ENCODE data around the gene GPBAR1.

GPBAR1 gene

DNA sequence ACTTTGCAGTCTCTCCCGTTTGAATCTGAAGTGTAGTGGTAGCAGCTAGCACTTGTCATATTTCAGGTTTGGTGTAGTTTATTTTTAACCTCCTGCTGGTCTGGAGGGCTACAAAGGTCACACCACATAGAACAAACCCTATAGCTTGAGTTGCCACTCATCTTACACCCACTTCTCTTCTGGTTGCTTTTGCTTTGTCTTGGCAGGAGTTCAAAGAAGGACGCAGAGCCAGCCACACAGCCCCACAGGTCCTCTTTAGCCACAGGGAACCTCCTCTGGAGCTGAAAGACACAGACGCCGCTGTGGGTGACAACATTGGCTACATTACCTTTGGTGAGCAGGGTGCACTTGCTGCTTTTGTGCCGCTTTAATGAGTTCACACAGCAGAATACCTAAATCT, 15.6 kb upstream of the GPBAR1 start:
- Histone ChIP-seq H3K4me1 (ENCODE audit: insufficient read depth, low read length) (no peaks in the 10 kb centered on the region), H3K36me3 (ENCODE audit: insufficient read depth, low read depth, low read length) (peaks cover 98% of the 10 kb centered on the region), H3K9ac (ENCODE audit: low read depth, low read length) (no peak overlapping the region), H3K27ac (ENCODE audit: low read length) (no peak overlapping the region), H3K9me3 (ENCODE audit: insufficient read depth, low read depth, low read length) (no peaks in the 10 kb centered on the region), H3K27me3 (ENCODE audit: insufficient read depth, low read length) (no peaks in the 10 kb centered on the region), H3K4me3 (ENCODE audit: low read length) (no peak overlapping the region)

DNA sequence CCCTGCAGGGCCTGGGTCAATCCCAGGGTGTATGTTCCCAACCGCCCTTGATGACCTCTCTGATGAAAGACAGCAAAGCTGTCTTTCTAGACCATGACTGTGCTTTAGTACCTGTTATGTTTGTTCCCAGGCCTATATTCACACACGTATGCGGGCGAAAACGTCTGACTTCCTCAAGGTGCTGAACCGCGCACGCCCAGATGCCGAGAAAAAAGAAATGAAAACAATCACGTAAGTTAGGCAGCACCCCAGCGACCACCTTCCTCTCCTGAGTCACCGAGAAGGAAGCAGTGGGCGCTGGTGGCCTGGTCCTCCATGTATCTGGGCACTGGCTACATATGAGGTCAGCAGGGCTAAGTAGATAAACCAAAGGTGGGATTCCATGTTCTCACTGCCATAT, 11.1 kb upstream of the GPBAR1 start:
- Histone ChIP-seq H3K4me3 (ENCODE audit: low read length) (no peak overlapping the region), H3K9me3 (ENCODE audit: insufficient read depth, low read depth, low read length) (no peaks in the 10 kb centered on the region), H3K36me3 (ENCODE audit: insufficient read depth, low read depth, low read length) (peaks cover 99% of the 10 kb centered on the region), H3K9ac (ENCODE audit: low read depth, low read length) (no peak overlapping the region), H3K27ac (ENCODE audit: low read length) (no peak overlapping the region), H3K4me1 (ENCODE audit: insufficient read depth, low read length) (no peaks in the 10 kb centered on the region), H3K27me3 (ENCODE audit: insufficient read depth, low read length) (no peaks in the 10 kb centered on the region)

DNA sequence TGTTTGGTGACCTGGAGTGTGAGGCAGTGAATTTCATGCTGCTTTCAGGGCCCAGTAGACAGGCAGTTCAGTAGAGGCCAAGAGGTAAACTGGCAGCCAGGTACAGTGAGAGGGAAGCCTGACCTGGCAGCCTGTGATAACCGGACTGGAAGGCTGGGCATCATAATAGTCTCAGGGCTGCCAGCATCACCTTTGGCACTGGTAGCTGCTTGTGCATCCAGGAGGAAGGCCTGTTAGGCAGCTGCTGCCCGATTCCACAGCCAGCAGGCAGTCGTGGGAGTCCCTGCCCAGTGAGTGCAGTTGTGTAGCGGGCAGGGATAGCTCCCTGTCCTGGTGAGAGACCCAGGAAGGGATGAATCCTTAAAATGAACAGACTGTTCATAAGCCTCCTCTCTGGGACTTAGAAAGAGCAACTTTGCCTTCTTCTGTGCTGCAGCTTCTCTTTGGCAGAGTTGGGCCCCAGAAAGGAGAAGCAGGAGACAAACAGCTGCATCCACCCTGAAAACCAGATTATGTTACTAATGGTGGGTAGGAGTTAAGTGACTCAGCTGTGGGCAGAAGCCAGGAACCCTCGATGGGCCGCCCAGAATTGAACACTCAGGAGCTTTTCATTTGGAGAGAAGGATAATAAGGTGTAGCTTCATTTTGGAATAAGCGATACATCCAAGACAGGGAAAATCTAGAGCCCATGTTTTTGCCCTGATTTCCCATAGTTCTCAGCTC, 8.1 kb upstream of the GPBAR1 start:
- Histone ChIP-seq H3K27ac (ENCODE audit: low read length) (no peak overlapping the region), H3K9ac (ENCODE audit: low read depth, low read length) (no peak overlapping the region), H3K27me3 (ENCODE audit: insufficient read depth, low read length) (no peaks in the 10 kb centered on the region), H3K36me3 (ENCODE audit: insufficient read depth, low read depth, low read length) (peaks cover 91% of the 10 kb centered on the region), H3K4me1 (ENCODE audit: insufficient read depth, low read length) (no peaks in the 10 kb centered on the region), H3K9me3 (ENCODE audit: insufficient read depth, low read depth, low read length) (no peaks in the 10 kb centered on the region), H3K4me3 (ENCODE audit: low read length) (no peak overlapping the region)

DNA sequence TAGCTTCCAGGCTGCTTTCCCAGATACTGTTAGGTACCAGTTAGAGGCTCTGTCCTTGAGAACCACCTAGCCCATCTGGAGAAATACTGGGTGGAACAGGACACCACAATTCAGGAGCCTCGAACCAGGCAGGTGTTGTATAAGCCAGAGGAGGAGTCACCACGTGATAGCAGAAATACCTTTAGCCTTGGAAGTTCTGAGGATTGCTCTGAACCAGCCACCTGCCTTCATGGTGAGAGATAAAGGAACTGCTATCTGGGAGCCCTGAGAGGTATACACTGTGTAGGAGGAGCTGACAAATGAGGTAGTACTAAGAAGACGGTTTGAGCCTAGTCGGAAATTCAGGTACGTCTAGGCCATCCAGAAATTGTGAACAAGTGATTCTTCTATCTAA, 7.6 kb upstream of the GPBAR1 start:
- H3K27me3 ChIP-seq (ENCODE audit: insufficient read depth, low read length) = no peaks in the 10 kb centered on the region
- no peaks in the 10 kb centered on the region for H3K9me3 ChIP-seq (ENCODE audit: insufficient read depth, low read depth, low read length)
- no peak overlapping the region for H3K27ac ChIP-seq (ENCODE audit: low read length)
- H3K4me1 ChIP-seq (ENCODE audit: insufficient read depth, low read length) = no peaks in the 10 kb centered on the region
- H3K36me3 ChIP-seq (ENCODE audit: insufficient read depth, low read depth, low read length) = peaks cover 85% of the 10 kb centered on the region
- no peak overlapping the region for H3K4me3 ChIP-seq (ENCODE audit: low read length)
- no peak overlapping the region for H3K9ac ChIP-seq (ENCODE audit: low read depth, low read length)

DNA sequence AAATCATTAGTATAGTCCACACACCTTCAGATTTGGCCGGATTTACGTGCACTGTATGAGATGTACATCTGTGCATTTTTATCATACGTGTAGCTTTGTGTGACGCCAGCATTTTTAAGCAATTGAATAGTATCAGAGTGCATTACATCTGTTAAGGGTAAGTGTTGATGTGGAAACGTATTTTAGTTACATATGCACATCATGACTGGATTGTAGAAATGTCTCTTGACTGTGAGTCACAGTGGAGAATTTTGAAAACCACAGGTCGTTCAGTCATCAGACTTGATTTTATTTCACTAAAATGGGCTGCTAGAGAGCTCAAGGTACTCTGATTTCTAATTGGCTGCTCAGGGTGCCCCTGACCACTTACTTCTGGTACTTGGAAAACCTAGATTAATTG, 5.4 kb upstream of the GPBAR1 start:
- Histone ChIP-seq H3K4me1 (ENCODE audit: insufficient read depth, low read length) (0 out of 2 replicates have a peak, but pooled peaks cover 4% of the 10 kb centered on the region), H3K27ac (ENCODE audit: low read length) (no peak overlapping the region), H3K4me3 (ENCODE audit: low read length) (no peak overlapping the region), H3K36me3 (ENCODE audit: insufficient read depth, low read depth, low read length) (peaks cover 63% of the 10 kb centered on the region), H3K9me3 (ENCODE audit: insufficient read depth, low read depth, low read length) (no peaks in the 10 kb centered on the region), H3K27me3 (ENCODE audit: insufficient read depth, low read length) (no peaks in the 10 kb centered on the region), H3K9ac (ENCODE audit: low read depth, low read length) (no peak overlapping the region)

DNA sequence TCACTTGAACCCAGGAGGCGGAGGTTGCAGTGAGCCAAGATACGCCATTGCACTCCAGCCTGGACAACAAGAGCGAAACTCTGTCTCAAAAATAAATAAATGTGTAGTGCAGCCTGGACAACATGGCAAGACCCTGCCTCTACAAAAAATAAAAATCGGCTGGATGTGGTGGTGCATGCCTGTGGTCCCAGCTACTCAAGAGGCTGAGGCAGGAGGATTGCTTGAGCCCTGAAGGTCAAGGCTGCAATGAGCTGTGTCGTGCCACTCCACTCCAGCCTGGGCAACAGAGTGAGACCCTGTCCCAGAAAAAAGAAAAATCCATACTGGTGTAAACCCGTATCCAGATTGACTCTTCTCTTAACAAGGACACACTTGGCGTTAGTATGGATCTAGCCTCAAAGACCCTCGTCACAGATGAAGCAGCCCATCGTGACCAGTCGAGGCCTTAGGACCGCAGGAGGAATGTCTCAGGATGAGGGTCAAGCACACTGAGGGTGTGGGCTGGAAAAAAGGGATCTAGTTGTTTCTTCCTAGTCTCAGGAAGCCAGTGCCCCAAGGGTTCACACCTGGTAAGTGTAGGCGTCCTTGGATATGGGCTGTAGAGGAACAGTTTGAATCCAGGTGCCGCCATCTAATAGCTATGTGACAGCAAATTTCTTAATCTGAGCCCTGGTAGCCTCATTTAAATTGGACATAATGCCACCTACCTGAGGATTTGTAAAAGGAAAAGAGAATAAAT, 4.0 kb upstream of the GPBAR1 start:
- peaks cover 14% of the 10 kb centered on the region for H3K4me1 ChIP-seq (ENCODE audit: insufficient read depth, low read length)
- no peaks in the 10 kb centered on the region for H3K9me3 ChIP-seq (ENCODE audit: insufficient read depth, low read depth, low read length)
- no peak overlapping the region for H3K9ac ChIP-seq (ENCODE audit: low read depth, low read length)
- no peaks in the 10 kb centered on the region for H3K27me3 ChIP-seq (ENCODE audit: insufficient read depth, low read length)
- H3K36me3 ChIP-seq (ENCODE audit: insufficient read depth, low read depth, low read length) = peaks cover 50% of the 10 kb centered on the region
- H3K4me3 ChIP-seq (ENCODE audit: low read length) = no peak overlapping the region
- H3K27ac ChIP-seq (ENCODE audit: low read length) = no peak overlapping the region

DNA sequence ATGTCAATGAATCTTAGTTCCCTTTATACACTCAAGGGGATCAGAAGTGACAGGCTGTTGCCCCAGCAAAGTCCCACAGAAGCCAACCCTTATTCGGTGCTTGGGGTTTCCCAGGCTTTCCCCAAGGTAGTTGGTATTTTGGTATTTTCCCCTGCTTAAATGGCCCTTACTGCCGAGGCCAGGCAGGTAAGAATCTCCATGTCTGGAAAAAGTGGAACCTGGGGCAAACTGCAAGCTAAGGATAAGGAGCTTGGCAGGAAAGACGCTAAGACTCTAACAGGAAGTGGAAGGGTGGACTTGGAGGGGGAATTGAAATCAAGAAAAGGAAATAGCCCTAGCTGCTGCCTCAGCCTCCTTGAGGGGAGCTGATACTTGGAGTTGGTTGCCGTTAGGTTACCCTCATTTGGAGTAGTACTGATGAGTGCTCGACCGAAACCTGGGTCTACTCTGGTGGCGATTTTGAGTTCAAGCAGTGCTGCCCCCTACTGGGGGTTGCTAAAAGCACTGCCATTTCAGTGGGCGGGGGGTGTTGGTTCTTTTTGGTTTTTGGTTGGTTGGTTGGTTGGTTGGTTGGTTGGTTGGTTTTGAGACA, 3.3 kb upstream of the GPBAR1 start:
- Histone ChIP-seq H3K27me3 (ENCODE audit: insufficient read depth, low read length) (no peaks in the 10 kb centered on the region), H3K9ac (ENCODE audit: low read depth, low read length) (no peak overlapping the region), H3K4me3 (ENCODE audit: low read length) (no peak overlapping the region), H3K36me3 (ENCODE audit: insufficient read depth, low read depth, low read length) (peaks cover 43% of the 10 kb centered on the region), H3K27ac (ENCODE audit: low read length) (no peak overlapping the region), H3K9me3 (ENCODE audit: insufficient read depth, low read depth, low read length) (no peaks in the 10 kb centered on the region), H3K4me1 (ENCODE audit: insufficient read depth, low read length) (peaks cover 15% of the 10 kb centered on the region)

DNA sequence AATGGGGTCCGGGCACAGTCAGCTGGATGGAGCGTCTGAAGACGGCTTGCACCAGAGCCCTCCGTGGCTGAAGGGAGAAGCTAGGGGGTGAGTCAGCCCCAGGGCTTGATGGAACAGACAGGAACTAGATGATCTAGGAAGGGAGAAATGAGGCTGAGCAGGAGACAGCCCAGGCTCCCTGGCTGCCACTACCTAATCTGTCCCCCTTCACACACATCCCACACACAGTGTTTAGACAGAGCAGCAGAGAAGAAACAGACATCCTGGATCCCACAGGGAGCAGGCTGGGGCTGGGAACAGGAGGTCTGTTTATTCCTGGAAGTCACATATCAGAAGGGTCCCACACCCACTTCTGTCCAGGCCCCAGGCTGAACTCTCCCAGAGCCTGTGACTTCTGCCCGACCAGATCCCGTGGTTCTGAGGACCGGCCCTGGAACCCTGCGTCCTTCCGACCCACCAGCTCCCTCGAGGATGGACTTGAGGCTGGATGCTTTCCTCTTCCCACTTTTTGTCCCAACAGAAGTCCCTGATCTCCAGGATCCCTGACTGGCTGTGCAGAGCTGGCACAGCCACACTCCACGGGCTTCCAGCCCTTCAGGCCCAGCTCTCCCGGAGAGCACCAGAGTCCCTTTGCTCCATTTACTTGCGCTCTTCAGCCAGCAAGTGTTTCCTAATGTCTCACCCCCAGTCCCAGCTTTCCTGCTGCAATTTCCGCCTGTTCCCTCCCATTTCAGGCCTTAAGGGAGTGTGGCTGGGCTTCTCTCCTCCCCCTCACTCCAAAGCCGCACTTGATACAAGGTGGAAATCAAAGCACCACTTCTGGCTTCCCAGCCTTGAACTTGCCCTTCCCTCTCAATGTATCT, 1.5 kb upstream of the GPBAR1 start:
- H3K9ac ChIP-seq (ENCODE audit: low read depth, low read length) = no peak overlapping the region
- no peak overlapping the region for H3K27ac ChIP-seq (ENCODE audit: low read length)

DNA sequence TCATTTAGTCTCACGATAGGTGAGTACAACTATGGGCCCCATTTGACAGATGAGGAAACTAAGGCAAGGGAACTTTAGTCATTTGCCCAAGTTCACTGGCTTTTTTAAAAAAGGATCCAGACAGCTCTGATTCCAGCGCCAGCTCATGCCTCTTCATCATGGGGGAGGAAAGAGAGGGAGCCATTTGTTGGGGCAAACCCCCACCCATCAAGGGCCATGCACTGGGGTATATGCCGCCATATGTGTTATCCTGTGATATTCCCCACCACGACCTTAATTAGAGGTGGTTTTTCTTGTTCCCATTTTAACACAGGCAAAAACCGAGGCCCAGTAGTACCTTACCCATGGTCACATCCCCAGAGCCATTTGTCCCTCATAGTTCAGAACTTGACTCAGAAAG, 649 bp upstream of the GPBAR1 start:
- H3K9me3 ChIP-seq (ENCODE audit: insufficient read depth, low read depth, low read length) = no peaks in the 10 kb centered on the region
- H3K4me3 ChIP-seq (ENCODE audit: low read length) = no peak overlapping the region
- no peak overlapping the region for H3K9ac ChIP-seq (ENCODE audit: low read depth, low read length)
- H3K4me1 ChIP-seq (ENCODE audit: insufficient read depth, low read length) = peaks cover 15% of the 10 kb centered on the region
- no peaks in the 10 kb centered on the region for H3K27me3 ChIP-seq (ENCODE audit: insufficient read depth, low read length)
- peaks cover 34% of the 10 kb centered on the region for H3K36me3 ChIP-seq (ENCODE audit: insufficient read depth, low read depth, low read length)
- no peak overlapping the region for H3K27ac ChIP-seq (ENCODE audit: low read length)

More for the DNA sequence above, 1.5 kb upstream of the GPBAR1 start:
- Histone ChIP-seq H3K9me3 (ENCODE audit: insufficient read depth, low read depth, low read length) (no peaks in the 10 kb centered on the region), H3K27me3 (ENCODE audit: insufficient read depth, low read length) (no peaks in the 10 kb centered on the region), H3K4me3 (ENCODE audit: low read length) (no peak overlapping the region), H3K4me1 (ENCODE audit: insufficient read depth, low read length) (peaks cover 15% of the 10 kb centered on the region), H3K36me3 (ENCODE audit: insufficient read depth, low read depth, low read length) (peaks cover 34% of the 10 kb centered on the region)

DNA sequence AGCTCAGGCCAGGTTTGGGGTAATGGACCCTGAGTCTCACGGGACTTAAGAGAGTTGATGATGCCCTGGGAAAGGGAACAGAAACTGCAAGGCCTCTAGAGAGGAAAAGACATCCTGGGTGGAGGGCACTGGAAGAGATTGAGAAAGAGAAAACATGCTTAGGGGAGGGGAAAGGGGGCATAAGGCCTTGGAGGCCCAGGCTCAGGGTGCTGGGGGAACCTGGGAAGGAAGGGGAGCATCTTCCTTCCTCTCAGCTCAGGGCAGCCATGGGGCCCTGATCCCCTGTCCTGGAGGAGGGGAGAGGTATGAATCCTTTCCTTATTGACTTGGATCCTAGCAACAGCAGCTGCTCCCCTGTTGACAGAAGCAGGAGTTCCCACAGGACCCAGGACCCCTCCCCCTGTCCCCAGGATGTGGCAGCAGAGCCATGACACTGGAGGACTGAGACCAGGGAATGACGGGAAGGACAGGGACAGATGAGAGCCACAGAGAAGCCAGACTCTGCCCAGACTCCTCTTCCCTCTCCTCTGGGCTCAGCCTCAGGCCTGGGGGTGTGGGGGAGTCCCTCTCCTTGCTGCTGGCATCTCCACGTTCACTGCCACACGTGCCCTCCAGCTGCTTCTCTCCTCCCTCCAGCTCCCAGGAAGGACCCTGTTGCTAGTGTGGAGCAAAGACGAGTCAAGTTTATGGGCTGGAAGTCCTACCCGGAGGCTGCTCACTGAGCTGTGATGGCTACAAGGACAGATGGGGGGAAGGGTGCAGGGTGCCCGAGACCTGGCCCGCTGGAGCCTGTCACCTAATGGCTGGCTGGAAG, 815 bp downstream of the GPBAR1 start:
- no peaks in the 10 kb centered on the region for H3K27me3 ChIP-seq (ENCODE audit: insufficient read depth, low read length)
- H3K27ac ChIP-seq (ENCODE audit: low read length) = no peak overlapping the region
- H3K9me3 ChIP-seq (ENCODE audit: insufficient read depth, low read depth, low read length) = no peaks in the 10 kb centered on the region
- H3K36me3 ChIP-seq (ENCODE audit: insufficient read depth, low read depth, low read length) = peaks cover 37% of the 10 kb centered on the region
- H3K4me3 ChIP-seq (ENCODE audit: low read length) = no peak overlapping the region
- H3K4me1 ChIP-seq (ENCODE audit: insufficient read depth, low read length) = peaks cover 15% of the 10 kb centered on the region
- no peak overlapping the region; the same call in 1 of the 2 replicates for H3K9ac ChIP-seq (ENCODE audit: low read depth, low read length)

DNA sequence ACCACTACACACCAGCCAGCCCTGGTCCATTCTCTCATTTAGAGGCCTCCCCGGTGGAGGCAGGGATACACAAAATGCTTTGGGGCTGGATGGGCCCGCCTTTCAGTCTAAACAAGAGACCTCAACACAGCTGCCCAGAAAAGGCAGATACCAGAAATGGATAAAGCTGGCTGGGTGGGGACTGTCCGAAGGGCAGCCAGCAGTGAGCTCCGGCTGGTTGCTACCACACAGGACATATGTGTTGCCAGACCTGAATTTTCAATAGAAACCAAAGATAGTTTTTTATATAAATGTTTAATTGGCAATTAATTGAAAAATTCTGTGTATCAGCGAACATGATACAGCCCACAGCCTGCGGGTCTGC, 1.4 kb downstream of the GPBAR1 start:
- Histone ChIP-seq H3K9me3 (ENCODE audit: insufficient read depth, low read depth, low read length) (no peaks in the 10 kb centered on the region), H3K27me3 (ENCODE audit: insufficient read depth, low read length) (no peaks in the 10 kb centered on the region), H3K27ac (ENCODE audit: low read length) (no peak overlapping the region), H3K9ac (ENCODE audit: low read depth, low read length) (no peak overlapping the region), H3K4me3 (ENCODE audit: low read length) (no peak overlapping the region), H3K4me1 (ENCODE audit: insufficient read depth, low read length) (peaks cover 15% of the 10 kb centered on the region), H3K36me3 (ENCODE audit: insufficient read depth, low read depth, low read length) (peaks cover 39% of the 10 kb centered on the region)
